Keratinocyte (primary cell): ENCODE results near the gene ETFB. TPM values are rescaled to one million over a fixed set of nuclear protein-coding genes. Genes with fewer than 3 reads are reported as not detected.
A peak's percentile ranks its signal among the peaks of the same experiment; 100 is the strongest.

Source experiments
- DNase-seq: peaks from one replicate; pipeline ENCODE4 v3.0.0-alpha.2; 2011; ENCODE audit warnings: low read depth, missing footprints, low spot score
- FAIRE-seq: peaks from 2 replicates; lab custom pipeline; 2011; peaks lifted over from hg19 to GRCh38; lab: Jason Lieb, UNC
- H2AFZ ChIP-seq: 2 replicates; pipeline ENCODE4 v1.6.0; 2012; ENCODE audit warnings: low read length, control low read depth, inconsistent platforms; ENCODE audit not compliant: control insufficient read depth
- H3K27ac ChIP-seq: 2 replicates; pipeline ENCODE4 v1.5.1; 2011; ENCODE audit warnings: low read length; ENCODE audit not compliant: control insufficient read depth, insufficient read depth
- H3K27me3 ChIP-seq: 3 replicates; pipeline ENCODE4 v1.6.0; 2011; ENCODE audit warnings: low read length; ENCODE audit not compliant: control insufficient read depth, insufficient read depth; ENCODE audit errors: extremely low read depth
- H3K36me3 ChIP-seq, 2 experiments: 2 replicates in 1 of 2; 3 replicates in 1 of 2; pipeline ENCODE4 v1.5.1; 2011; ENCODE audit warnings: low read length in 2 of 2, mild to moderate bottlenecking in 1 of 2; ENCODE audit not compliant: control insufficient read depth in 2 of 2, insufficient read depth in 2 of 2; ENCODE audit errors: extremely low read depth in 1 of 2
- H3K4me1 ChIP-seq: 3 replicates; pipeline ENCODE4 v1.5.1; 2011; ENCODE audit warnings: low read length; ENCODE audit not compliant: control insufficient read depth, insufficient read depth; ENCODE audit errors: extremely low read depth
- H3K4me2 ChIP-seq: 3 replicates; pipeline ENCODE4 v1.6.0; 2011; ENCODE audit warnings: low read depth, low read length; ENCODE audit not compliant: control insufficient read depth, insufficient read depth; ENCODE audit errors: extremely low read depth
- H3K4me3 ChIP-seq, 3 experiments: fragments of 200-600 bp in 1 of 3; sonication (generic) in 1 of 3; 2 replicates in 2 of 3; 3 replicates in 1 of 3; pipeline ENCODE4 v1.5.1; 2011 to 2016; ENCODE audit warnings: low read length in 3 of 3, mild to moderate bottlenecking in 3 of 3, control low read depth in 2 of 3, inconsistent platforms in 1 of 3, low read depth in 1 of 3, mixed read lengths in 1 of 3, mixed run types in 1 of 3, moderate library complexity in 1 of 3; ENCODE audit not compliant: control insufficient read depth in 2 of 3, insufficient read depth in 2 of 3; ENCODE audit errors: extremely low read depth in 1 of 3
- H3K79me2 ChIP-seq: 2 replicates; pipeline ENCODE4 v1.6.0; 2012; ENCODE audit warnings: low read length; ENCODE audit not compliant: control insufficient read depth, insufficient read depth
- H3K9ac ChIP-seq: 3 replicates; pipeline ENCODE4 v1.6.0; 2011; ENCODE audit warnings: low read length; ENCODE audit not compliant: control insufficient read depth, insufficient read depth; ENCODE audit errors: extremely low read depth
- H3K9me1 ChIP-seq: 3 replicates; pipeline ENCODE4 v1.6.0; 2011; ENCODE audit warnings: low read length; ENCODE audit not compliant: control insufficient read depth, insufficient read depth; ENCODE audit errors: extremely low read depth
- H3K9me3 ChIP-seq: 2 replicates; pipeline ENCODE4 v1.5.1; 2012; ENCODE audit warnings: low read depth, low read length; ENCODE audit not compliant: control insufficient read depth
- H4K20me1 ChIP-seq: 3 replicates; pipeline ENCODE4 v1.6.0; 2011; ENCODE audit warnings: low read length; ENCODE audit not compliant: control insufficient read depth, insufficient read depth; ENCODE audit errors: extremely low read depth
- CTCF ChIP-seq, 3 experiments: IDR thresholded peaks in 1 of 3; conservative IDR thresholded peaks in 1 of 3; optimal IDR thresholded peaks in 1 of 3; 2 replicates in 2 of 3; 3 replicates in 1 of 3; pipeline versions ENCODE3 to v1.5.1; 2011; ENCODE audit warnings: low read length in 3 of 3, mild to moderate bottlenecking in 3 of 3, moderate library complexity in 2 of 3, control low read depth in 1 of 3, inconsistent platforms in 1 of 3; ENCODE audit not compliant: insufficient read depth in 2 of 3; ENCODE audit errors: extremely low read depth in 1 of 3
- EZH2 ChIP-seq: IDR thresholded peaks from one replicate; pipeline ENCODE4 v1.6.1; 2012; ENCODE audit warnings: inconsistent platforms, mild to moderate bottlenecking, low read length, moderate library complexity
- dilution Hi-C: fragments of 300-500 bp; cut with MboI; formaldehyde crosslinking; loops from one replicate; pipeline ENCODE4 v1.7.0; 2020; ENCODE audit warnings: low sequenced_read_pairs; ENCODE audit not compliant: extremely low pct_ligation_motif_present
- polyA plus RNA-seq, 5 experiments: library from polyadenylated mRNA; depleted of rRNA in 3 of 5; stranded (reverse) in 3 of 5; stranded (forward) in 1 of 5; unstranded in 1 of 5; fragments of >200 nt; gene quantifications; 1 replicate in 1 of 5; 2 replicates in 3 of 5; 3 replicates in 1 of 5; pipeline versions ENCODE4 v1.2.1 to v1.2.3, GENCODE V29; 2011 to 2012; ENCODE audit warnings: missing spikeins in 2 of 5, low read depth in 1 of 5, low replicate concordance in 1 of 5

Gene ETFB
- polyA plus RNA-seq, 1 donor (not counting 4 experiments of a cell fraction or from before 2014, with no cell fraction given): 95.2 TPM

GRCh38 chr19:51296336-51297093 is 69.7 kb downstream of the ETFB start:
- Histone ChIP-seq H3K9ac (no peak overlapping the region), H2AFZ (no peak overlapping the region), H4K20me1 (no peaks in the 10 kb centered on the region), H3K27ac (no peak overlapping the region), H3K4me3 (no peak overlapping the region), H3K36me3 (no peaks in the 10 kb centered on the region), H3K4me2 (no peak overlapping the region), H3K4me1 (no peaks in the 10 kb centered on the region), H3K79me2 (no peaks in the 10 kb centered on the region), H3K27me3 (peaks cover 10% of the 10 kb centered on the region), H3K9me1 (no peaks in the 10 kb centered on the region), H3K9me3 (no peaks in the 10 kb centered on the region)
- FAIRE-seq: no peak
- no peak for DNase-seq
- TF ChIP-seq CTCF (optimal IDR thresholded peaks at IDR 0.05 in 1 of 3, IDR thresholded peaks at IDR 0.05 in 1 of 3, conservative IDR thresholded peaks at IDR 0.05 in 1 of 3; ENCODE audit: extremely low read depth in 1 of 3, insufficient read depth in 2 of 3, low read length in 3 of 3) (peak in 1 of 3 experiments; percentile 21), EZH2 (no peak)
- dilution Hi-C loops: no loop called here

DNA sequence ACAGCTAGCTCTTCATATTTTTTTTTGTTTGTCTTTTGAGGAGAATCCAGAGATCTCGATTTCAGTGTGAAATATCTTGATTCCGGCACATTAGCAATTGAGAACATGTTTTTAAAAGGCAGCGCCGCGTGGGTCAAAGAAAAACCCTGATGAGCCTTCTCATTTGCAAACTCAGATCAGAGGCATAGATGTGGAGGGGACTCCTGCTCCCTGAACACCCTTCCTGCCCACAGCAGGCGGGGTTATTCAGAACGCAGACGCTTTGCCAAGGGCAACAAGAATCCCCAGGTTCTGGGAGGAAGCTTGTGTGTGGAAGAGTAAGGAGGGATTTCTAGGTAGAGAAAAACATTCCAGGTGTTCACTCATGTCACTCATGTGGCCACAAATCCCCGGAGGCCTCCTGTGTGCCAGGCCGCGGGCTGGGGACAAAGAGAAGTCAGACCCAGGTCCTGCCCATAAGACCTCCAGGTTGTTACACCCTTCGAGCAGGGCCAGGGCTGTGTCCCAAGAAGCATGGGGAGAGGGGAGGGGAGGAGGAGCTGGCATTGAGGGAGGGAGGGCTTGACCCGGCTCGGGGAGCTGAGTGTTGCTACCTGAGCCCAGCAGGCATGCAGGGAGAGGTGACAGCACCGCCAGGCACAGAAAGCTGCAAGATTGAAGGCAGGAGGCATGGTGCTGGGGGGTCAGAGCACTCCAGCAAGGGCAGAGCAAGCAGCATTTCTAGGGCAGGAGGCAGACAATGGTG is 70.6 kb downstream of the ETFB start:
- H3K4me2 ChIP-seq: no peak overlapping the region
- no peak overlapping the region for H3K9ac ChIP-seq
- H2AFZ ChIP-seq: no peak overlapping the region
- peaks cover 10% of the 10 kb centered on the region for H3K27me3 ChIP-seq
- H4K20me1 ChIP-seq: no peaks in the 10 kb centered on the region
- no peaks in the 10 kb centered on the region for H3K4me1 ChIP-seq
- no peak overlapping the region for H3K4me3 ChIP-seq
- FAIRE-seq: no peak
- no peaks in the 10 kb centered on the region for H3K9me1 ChIP-seq
- dilution Hi-C loops: no loop called here
- TF ChIP-seq CTCF (optimal IDR thresholded peaks at IDR 0.05 in 1 of 3, IDR thresholded peaks at IDR 0.05 in 1 of 3, conservative IDR thresholded peaks at IDR 0.05 in 1 of 3; ENCODE audit: extremely low read depth in 1 of 3, insufficient read depth in 2 of 3, low read length in 3 of 3): no peak
- TF ChIP-seq EZH2: no peak
- no peaks in the 10 kb centered on the region for H3K9me3 ChIP-seq
- H3K36me3 ChIP-seq: no peaks in the 10 kb centered on the region
- DNase-seq: no peak
- no peak overlapping the region for H3K27ac ChIP-seq
- no peaks in the 10 kb centered on the region for H3K79me2 ChIP-seq

Other genes starting within 250 kb of the ETFB start
- gene SIGLEC9, start 241.5 kb downstream of the ETFB start, polyA plus RNA-seq: not detected in 3 replicates
- not detected in 3 replicates for gene SIGLEC7, start 224.1 kb downstream of the ETFB start, polyA plus RNA-seq
- gene CD33, start 141.3 kb downstream of the ETFB start, polyA plus RNA-seq: 0.16 TPM in 1 of 3 replicates, not detected in the others
- gene SIGLECL1, start 115.3 kb downstream of the ETFB start, polyA plus RNA-seq: not detected in 3 replicates
- not detected in 3 replicates for gene IGLON5, start 54.7 kb downstream of the ETFB start, polyA plus RNA-seq
- 1.2 to 2.0 TPM (median 1.5 TPM) in 3 replicates for gene VSIG10L, start 24.2 kb downstream of the ETFB start, polyA plus RNA-seq
- gene CLDND2, start 2.6 kb upstream of the ETFB start, polyA plus RNA-seq: 0.37 to 1.1 TPM in 2 of 3 replicates, not detected in the other
- gene NKG7, start 6.3 kb upstream of the ETFB start, polyA plus RNA-seq: not detected in 3 replicates
- gene LIM2, start 21.6 kb upstream of the ETFB start, polyA plus RNA-seq: not detected in 3 replicates
- not detected in 3 replicates for gene C19orf84, start 24.2 kb upstream of the ETFB start, polyA plus RNA-seq
- gene SIGLEC10, start 51.3 kb upstream of the ETFB start, polyA plus RNA-seq: not detected in 3 replicates
- gene SIGLEC8, start 92.1 kb upstream of the ETFB start, polyA plus RNA-seq: not detected in 3 replicates
- not detected in 3 replicates for gene CEACAM18, start 112.2 kb upstream of the ETFB start, polyA plus RNA-seq
- gene SIGLEC12, start 135.4 kb upstream of the ETFB start, polyA plus RNA-seq: not detected in 3 replicates
- gene SIGLEC6, start 165.3 kb upstream of the ETFB start, polyA plus RNA-seq: not detected in 3 replicates
- gene ZNF175, start 204.9 kb upstream of the ETFB start, polyA plus RNA-seq: 2.3 to 3.8 TPM (median 3.2 TPM) in 3 replicates